Colonic mucosa (tissue), 4 donors: Measurements from ENCODE around the gene RALGAPB. TPM values are rescaled to one million over a fixed set of nuclear protein-coding genes. Genes with fewer than 3 reads are reported as not detected.
"Not testable (repeated sequence)": the region's sequence is repeated elsewhere in the genome, so short reads cannot be mapped to it uniquely, and the experiment has no call there.

Experiments used
- DNase-seq: peaks from one replicate; pipeline ENCODE4 v3.0.0-alpha.2; 2020
- H3K27ac ChIP-seq: fragments of 200-600 bp; one replicate; pipeline ENCODE4 v1.8.0; 2021
- H3K27me3 ChIP-seq: fragments of 200-600 bp; one replicate; pipeline ENCODE4 v1.8.0; 2021
- H3K36me3 ChIP-seq: fragments of 200-600 bp; one replicate; pipeline ENCODE4 v1.8.0; 2021
- H3K4me1 ChIP-seq: fragments of 200-600 bp; one replicate; pipeline ENCODE4 v1.8.0; 2021; ENCODE audit warnings: mild to moderate bottlenecking
- H3K4me3 ChIP-seq: fragments of 200-600 bp; one replicate; pipeline ENCODE4 v1.8.0; 2021
- H3K9ac ChIP-seq, 2 donors: one replicate each; pipeline ENCODE4 v1.7.0; 2013; ENCODE audit warnings: control low read depth in 2 of 2, low read depth in 2 of 2, low read length in 2 of 2
- H3K9me3 ChIP-seq: fragments of 200-600 bp; one replicate; pipeline ENCODE4 v1.8.0; 2021
- intact Hi-C: fragments of 100-400 bp; cut with DNase I; formaldehyde crosslinking; loops from one replicate; pipeline ENCODE4 v1.14.1; 2022
- total RNA-seq, 2 donors: library from RNA; stranded (reverse); fragmentation: NEBNext Ultra II Directional in 1 of 2; extraction: Animal tissue kit (Norgen Biotek cat#: 25700) in 1 of 2; gene quantifications; one replicate each; pipeline ENCODE4 v1.2.1, GENCODE V29; 2021
- TF ChIP-seq, protein P1 (sequence below): fragments of 200-600 bp; IDR thresholded peaks from one replicate; pipeline ENCODE4 v1.8.0; 2022; ENCODE audit warnings: antibody characterized with exemption, mild to moderate bottlenecking
- donor health status: healthy.
- donor health status: DM: no; HTN: no; CAD: no.
- donor health status: DM: no; HTN: no; CAD: no.

Gene RALGAPB
- total RNA-seq, 2 donors from 2014 or later = 30.5 to 33.7 TPM

DNA sequence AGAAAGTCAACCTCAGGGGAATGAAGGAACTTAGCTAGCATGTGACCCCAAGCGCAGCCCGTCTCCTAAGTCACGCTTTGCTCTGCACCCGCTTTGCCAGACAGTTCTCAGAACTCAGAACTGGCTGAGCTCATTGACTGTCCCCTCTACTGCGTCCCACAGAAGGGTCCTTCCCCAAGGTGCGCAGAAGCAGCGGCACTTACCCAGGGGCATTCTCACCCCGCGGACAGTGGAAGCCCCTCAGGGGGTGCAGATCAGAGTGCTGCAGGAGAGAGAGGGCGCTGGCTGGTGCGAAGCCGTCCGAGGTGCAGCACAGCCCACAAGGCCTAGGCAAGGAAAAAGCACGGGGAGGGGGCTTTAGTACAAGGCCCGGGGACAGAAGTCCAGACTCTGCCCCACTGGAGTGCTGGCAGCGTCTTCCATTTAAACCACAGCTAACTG lies 38.3 kb upstream of the RALGAPB start:
- intact Hi-C loops = no loop called here
- DNase-seq = no peak
- Histone ChIP-seq H3K9ac (peak overlapping the region; percentile 89 to 90), H3K4me3 (peak overlapping the region; percentile 94), H3K36me3 (peaks cover 3% of the 10 kb centered on the region), H3K4me1 (peaks cover 9% of the 10 kb centered on the region), H3K27ac (peak overlapping the region; percentile 77), H3K9me3 (no peaks in the 10 kb centered on the region), H3K27me3 (no peaks in the 10 kb centered on the region)
- TF ChIP-seq, protein P1, sequence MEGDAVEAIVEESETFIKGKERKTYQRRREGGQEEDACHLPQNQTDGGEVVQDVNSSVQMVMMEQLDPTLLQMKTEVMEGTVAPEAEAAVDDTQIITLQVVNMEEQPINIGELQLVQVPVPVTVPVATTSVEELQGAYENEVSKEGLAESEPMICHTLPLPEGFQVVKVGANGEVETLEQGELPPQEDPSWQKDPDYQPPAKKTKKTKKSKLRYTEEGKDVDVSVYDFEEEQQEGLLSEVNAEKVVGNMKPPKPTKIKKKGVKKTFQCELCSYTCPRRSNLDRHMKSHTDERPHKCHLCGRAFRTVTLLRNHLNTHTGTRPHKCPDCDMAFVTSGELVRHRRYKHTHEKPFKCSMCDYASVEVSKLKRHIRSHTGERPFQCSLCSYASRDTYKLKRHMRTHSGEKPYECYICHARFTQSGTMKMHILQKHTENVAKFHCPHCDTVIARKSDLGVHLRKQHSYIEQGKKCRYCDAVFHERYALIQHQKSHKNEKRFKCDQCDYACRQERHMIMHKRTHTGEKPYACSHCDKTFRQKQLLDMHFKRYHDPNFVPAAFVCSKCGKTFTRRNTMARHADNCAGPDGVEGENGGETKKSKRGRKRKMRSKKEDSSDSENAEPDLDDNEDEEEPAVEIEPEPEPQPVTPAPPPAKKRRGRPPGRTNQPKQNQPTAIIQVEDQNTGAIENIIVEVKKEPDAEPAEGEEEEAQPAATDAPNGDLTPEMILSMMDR = no peak

DNA sequence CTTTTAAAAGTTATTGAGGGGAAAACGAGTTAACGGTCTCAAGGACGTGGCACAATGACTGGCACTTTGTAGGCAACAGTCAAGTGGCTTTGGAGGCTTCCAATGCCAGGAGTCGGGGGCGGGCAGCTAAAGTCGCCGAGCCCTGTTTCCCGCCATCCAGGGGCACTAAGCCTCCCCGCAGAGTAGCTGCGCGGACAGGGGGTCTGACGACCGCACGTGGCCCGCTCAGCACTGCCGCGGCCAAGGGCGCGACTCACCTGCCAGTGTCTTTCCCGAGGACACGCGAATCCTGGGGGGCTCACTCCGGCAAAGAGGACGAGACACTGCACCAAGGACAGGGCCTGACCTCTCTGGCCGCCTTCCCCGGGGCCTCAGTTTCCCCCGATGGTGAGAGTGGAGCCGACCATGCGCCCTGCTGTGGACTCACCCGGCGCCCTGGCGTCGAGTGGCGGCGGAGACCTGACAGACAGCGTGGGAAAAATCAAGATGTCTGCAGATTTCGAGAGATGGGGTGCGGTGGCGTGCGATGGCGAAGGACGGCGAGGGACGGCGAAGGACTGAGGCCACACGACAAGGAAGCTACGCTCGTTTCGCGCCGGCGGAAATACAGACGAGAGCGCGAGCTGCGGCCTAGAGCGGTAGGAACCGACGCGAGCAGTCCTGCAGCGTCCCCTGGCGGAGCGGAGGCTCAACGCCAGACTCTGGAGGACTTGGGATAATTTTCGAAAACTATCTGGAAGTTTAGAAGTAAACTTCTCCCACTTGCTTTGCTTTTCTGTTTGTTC lies 37.7 kb upstream of the RALGAPB start, which contains the start of gene SNHG17:
Gene SNHG17 (minus strand): TSS at position 559 of the 785 bp plus-strand sequence.
- H3K27me3 ChIP-seq = no peaks in the 10 kb centered on the region
- H3K36me3 ChIP-seq = peaks cover 3% of the 10 kb centered on the region

DNA sequence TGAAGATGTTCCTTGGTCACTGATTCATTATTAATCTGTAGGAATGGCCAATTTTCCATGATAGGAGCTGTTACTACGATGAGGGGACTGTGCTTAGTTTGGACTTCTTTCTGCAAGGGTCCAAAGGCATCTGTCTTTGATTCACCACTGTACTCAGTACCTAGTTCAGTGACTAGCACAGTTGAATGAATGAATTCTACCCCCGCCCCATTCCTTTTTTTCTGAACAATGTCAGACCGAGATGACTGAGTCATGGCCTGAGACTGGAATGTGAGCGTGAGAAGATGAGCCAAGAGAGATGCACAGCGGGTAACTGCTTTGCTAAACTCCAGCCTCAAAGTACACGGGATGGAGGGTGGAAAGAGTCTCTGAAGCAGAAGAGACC lies 37.1 kb upstream of the RALGAPB start:
- Histone ChIP-seq H3K27me3 (no peaks in the 10 kb centered on the region), H3K4me1 (peaks cover 9% of the 10 kb centered on the region), H3K9me3 (no peaks in the 10 kb centered on the region), H3K27ac (peak overlapping the region; percentile 77), H3K9ac (no peak overlapping the region), H3K36me3 (no peaks in the 10 kb centered on the region), H3K4me3 (no peak overlapping the region)
- no peak for DNase-seq
- TF ChIP-seq, protein P1 = no peak
- intact Hi-C loops = no loop called here

More for the DNA sequence above, 37.7 kb upstream of the RALGAPB start, which contains the start of gene SNHG17:
- Histone ChIP-seq H3K4me3 (peak within 1 kb of the TSS; percentile 94), H3K4me1 (peaks cover 9% of the 10 kb centered on the region), H3K27ac (peak within 1 kb of the TSS; percentile 77), H3K9ac (peak within 1 kb of the TSS; percentile 89 to 90), H3K9me3 (no peaks in the 10 kb centered on the region)
- TF ChIP-seq, protein P1 = peak; percentile 99
- intact Hi-C loops = no loop called here
- DNase-seq = peak; percentile 90

DNA sequence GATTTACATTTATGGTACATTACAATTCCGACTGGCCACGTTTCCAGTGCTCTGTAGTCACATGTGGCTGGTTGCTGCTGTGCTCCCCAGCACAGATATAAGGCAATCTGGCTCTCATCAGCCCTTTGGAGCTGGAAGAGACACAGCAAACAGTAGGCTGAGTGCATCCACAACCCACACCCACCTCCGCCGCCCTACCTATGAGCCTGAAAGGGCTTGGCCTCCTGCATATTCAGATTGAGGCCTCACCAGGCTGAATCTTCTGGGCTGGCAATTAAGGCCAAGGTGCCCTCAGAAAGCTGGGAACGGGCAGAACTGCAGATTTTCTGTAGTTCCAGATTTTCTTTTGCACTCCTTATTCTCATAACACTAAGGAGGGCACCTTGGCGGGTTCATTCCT lies 34.8 kb upstream of the RALGAPB start:
- no peak for DNase-seq
- Histone ChIP-seq H3K27me3 (no peaks in the 10 kb centered on the region), H3K27ac (no peak overlapping the region), H3K9me3 (no peaks in the 10 kb centered on the region), H3K4me1 (peaks cover 9% of the 10 kb centered on the region), H3K9ac (no peak overlapping the region), H3K4me3 (no peak overlapping the region), H3K36me3 (no peaks in the 10 kb centered on the region)
- intact Hi-C loops = no loop called here
- TF ChIP-seq, protein P1 = no peak

DNA sequence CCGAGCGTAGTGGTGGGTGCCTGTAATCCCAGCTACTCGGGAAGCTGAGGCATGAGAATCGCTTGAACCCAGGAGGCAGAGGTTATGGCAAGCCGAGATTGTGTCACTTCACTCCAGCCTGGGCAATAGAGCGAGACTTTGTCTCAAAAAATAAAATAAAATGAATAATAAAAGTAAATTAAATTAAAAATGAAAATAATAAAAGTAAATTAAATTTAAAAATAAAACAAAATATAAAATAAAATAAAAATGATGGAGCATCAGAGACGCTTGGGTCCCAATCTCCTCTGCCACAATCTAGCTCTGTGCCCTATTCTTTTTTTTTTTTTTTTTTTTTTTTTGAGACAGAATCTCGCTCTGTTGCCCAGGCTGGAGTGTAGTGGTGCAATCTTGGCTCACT lies 31.5 kb upstream of the RALGAPB start:
- H3K4me3 ChIP-seq, H3K27me3 ChIP-seq, H3K9ac ChIP-seq, H3K27ac ChIP-seq, H3K9me3 ChIP-seq, DNase-seq, H3K4me1 ChIP-seq, intact Hi-C loops, H3K36me3 ChIP-seq: not testable (repeated sequence)

DNA sequence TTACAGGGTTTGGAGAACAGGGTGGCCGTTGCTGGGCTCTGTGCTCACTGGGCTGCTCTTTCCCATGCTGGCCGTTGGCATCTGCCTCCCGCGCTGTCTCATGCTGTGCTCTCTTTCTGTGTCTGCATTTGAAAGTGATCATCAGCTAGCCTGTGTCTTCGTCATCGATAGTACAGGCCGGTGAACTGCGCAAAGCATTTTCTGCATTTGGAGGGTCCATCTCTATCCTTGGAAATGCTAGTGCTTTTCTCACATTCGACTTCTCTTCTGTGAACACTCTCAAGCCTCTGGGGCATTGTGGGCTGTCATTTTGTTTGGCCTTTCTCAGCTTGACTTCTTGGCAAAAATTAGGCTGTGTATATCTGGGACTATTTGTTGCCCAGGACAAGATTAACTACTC lies 30.7 kb upstream of the RALGAPB start:
- TF ChIP-seq, protein P1 = no peak
- H3K27ac ChIP-seq = no peak overlapping the region
- no peaks in the 10 kb centered on the region for H3K4me1 ChIP-seq
- no peak overlapping the region for H3K9ac ChIP-seq
- no peak for DNase-seq
- no peak overlapping the region for H3K4me3 ChIP-seq
- intact Hi-C loops = no loop called here
- no peaks in the 10 kb centered on the region for H3K27me3 ChIP-seq
- H3K36me3 ChIP-seq = no peaks in the 10 kb centered on the region
- H3K9me3 ChIP-seq = no peaks in the 10 kb centered on the region
